ENCODE data around the gene PCDHB13.
"Not testable (repeated sequence)": the region's sequence is repeated elsewhere in the genome, so short reads cannot be mapped to it uniquely, and the experiment has no call there.

PCDHB13 gene

DNA sequence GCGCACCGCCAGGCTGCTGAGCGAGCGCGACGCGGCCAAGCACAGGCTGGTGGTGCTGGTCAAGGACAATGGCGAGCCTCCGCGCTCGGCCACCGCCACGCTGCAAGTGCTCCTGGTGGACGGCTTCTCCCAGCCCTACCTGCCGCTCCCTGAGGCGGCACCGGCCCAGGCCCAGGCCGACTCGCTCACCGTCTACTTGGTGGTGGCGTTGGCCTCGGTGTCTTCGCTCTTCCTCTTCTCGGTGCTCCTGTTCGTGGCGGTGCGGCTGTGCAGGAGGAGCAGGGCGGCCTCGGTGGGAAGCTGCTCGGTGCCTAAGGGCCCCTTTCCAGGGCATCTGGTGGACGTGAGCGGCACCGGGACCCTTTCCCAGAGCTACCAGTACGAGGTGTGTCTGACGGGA lies 12.1 kb upstream of the PCDHB13 start:
- DNase-seq (ENCODE audit: low read depth): not testable (repeated sequence)

DNA sequence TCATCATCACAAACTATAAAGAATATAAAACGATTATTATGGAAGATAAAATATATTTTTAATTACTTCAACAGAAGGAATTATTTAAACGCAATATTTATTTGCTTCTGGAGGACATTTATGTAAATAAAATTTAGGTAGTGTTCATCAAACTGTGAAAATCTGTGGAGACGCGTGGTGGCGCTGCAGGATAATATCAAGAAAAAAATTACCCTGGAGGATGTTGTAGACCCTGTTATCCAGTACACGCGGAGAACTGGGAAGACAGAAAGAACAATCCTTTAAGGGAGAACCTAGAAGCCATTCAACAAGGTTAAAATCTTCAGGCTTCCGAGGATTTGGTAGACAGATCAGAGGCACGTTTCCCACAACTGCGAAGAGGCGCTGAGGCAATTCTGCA lies 5.2 kb upstream of the PCDHB13 start, which contains the start of gene PCDHB12:
Gene PCDHB12, plus strand, starts transcription at position 242 of the 400 bp plus-strand sequence. CDS start 189 bp downstream, outside the sequence.
- no peak for DNase-seq (ENCODE audit: low read depth)

DNA sequence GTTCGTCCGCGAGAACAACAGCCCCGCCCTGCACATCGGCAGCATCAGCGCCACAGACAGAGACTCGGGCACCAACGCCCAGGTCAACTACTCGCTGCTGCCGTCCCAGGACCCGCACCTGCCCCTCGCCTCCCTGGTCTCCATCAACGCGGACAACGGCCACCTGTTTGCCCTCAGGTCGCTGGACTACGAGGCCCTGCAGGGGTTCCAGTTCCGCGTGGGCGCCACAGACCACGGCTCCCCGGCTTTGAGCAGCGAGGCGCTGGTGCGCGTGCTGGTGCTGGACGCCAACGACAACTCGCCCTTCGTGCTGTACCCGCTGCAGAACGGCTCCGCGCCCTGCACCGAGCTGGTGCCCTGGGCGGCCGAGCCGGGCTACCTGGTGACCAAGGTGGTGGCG lies 3.4 kb upstream of the PCDHB13 start:
- DNase-seq (ENCODE audit: low read depth): not testable (repeated sequence)

DNA sequence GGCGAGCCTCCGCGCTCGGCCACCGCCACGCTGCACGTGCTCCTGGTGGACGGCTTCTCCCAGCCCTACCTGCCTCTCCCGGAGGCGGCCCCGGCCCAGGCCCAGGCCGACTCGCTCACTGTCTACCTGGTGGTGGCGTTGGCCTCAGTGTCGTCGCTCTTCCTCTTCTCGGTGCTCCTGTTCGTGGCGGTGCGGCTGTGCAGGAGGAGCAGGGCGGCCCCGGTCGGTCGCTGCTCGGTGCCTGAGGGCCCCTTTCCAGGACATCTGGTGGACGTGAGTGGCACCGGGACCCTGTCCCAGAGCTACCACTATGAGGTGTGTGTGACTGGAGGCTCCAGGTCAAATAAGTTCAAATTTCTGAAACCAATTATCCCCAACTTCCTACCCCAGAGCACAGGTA lies 2.9 kb upstream of the PCDHB13 start:
- DNase-seq (ENCODE audit: low read depth): not testable (repeated sequence)

DNA sequence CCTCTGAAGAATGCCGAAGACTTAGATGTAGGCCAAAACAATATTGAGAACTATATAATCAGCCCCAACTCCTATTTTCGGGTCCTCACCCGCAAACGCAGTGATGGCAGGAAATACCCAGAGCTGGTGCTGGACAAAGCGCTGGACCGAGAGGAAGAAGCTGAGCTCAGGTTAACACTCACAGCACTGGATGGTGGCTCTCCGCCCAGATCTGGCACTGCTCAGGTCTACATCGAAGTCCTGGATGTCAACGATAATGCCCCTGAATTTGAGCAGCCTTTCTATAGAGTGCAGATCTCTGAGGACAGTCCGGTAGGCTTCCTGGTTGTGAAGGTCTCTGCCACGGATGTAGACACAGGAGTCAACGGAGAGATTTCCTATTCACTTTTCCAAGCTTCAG lies 864 bp downstream of the PCDHB13 start:
- DNase-seq (ENCODE audit: low read depth): not testable (repeated sequence)

DNA sequence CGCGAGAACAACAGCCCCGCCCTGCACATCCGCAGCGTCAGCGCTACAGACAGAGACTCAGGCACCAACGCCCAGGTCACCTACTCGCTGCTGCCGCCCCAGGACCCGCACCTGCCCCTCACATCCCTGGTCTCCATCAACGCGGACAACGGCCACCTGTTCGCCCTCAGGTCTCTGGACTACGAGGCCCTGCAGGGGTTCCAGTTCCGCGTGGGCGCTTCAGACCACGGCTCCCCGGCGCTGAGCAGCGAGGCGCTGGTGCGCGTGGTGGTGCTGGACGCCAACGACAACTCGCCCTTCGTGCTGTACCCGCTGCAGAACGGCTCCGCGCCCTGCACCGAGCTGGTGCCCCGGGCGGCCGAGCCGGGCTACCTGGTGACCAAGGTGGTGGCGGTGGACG lies 1.8 kb downstream of the PCDHB13 start:
- not testable (repeated sequence) for DNase-seq (ENCODE audit: low read depth)

DNA sequence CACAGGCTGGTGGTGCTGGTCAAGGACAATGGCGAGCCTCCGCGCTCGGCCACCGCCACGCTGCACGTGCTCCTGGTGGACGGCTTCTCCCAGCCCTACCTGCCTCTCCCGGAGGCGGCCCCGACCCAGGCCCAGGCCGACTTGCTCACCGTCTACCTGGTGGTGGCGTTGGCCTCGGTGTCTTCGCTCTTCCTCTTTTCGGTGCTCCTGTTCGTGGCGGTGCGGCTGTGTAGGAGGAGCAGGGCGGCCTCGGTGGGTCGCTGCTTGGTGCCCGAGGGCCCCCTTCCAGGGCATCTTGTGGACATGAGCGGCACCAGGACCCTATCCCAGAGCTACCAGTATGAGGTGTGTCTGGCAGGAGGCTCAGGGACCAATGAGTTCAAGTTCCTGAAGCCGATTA lies 2.3 kb downstream of the PCDHB13 start:
- DNase-seq (ENCODE audit: low read depth): not testable (repeated sequence)

DNA sequence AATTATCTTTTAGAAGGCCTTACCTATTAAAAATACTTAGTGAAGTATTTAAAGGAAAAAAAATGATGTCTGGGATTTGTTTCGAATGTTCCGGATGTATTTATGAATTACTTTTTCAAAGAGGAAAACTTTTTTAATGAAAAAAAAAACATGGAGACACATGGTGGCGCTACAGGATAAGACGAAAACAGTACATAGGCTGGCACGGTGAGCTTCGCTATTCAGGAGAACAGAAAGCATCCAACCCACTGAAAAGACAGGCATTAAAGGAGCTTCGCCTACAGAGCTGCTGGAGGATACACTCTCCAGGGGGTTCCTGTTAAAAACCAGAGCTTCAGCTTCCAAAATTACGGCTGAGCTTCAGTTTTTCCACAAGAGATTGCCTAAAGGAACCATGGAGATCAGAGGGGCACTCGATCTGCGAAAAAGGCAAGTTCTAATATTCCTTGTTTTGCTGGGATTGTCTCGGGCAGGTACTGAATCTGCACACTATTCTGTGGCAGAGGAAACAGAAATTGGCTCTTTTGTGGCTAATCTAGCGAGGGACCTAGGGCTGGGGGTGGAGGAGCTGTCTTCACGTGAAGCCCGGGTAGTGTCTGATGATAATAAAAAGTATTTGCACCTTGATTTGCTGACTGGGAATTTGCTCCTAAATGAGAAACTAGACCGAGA lies 9.5 kb downstream of the PCDHB13 start, which contains the start of gene PCDHB14:
Gene PCDHB14, plus strand, starts transcription at position 232 of the 672 bp plus-strand sequence. Its CDS starts 163 bp downstream, at position 395.
- DNase-seq (ENCODE audit: low read depth): no peak

DNA sequence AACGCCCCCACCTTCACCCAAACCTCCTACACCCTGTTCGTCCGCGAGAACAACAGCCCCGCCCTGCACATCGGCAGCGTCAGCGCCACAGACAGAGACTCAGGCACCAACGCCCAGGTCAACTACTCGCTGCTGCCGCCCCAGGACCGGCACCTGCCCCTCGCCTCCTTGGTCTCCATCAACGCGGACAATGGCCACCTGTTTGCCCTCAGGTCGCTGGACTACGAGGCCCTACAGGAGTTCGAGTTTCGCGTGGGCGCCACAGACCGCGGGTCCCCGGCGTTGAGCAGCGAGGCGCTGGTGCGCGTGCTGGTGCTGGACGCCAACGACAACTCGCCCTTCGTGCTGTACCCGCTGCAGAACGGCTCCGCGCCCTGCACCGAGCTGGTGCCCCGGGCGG lies 11.1 kb downstream of the PCDHB13 start:
- DNase-seq (ENCODE audit: low read depth): not testable (repeated sequence)

DNA sequence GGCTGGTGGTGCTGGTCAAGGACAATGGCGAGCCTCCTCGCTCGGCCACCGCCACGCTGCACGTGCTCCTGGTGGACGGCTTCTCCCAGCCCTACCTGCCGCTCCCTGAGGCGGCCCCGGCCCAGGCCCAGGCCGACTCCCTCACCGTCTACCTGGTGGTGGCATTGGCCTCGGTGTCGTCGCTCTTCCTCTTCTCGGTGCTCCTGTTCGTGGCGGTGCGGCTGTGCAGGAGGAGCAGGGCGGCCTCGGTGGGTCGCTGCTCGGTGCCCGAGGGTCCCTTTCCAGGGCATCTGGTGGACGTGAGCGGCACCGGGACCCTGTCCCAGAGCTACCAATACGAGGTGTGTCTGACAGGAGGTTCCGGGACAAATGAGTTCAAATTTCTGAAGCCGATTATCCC lies 11.7 kb downstream of the PCDHB13 start:
- not testable (repeated sequence) for DNase-seq (ENCODE audit: low read depth)

DNA sequence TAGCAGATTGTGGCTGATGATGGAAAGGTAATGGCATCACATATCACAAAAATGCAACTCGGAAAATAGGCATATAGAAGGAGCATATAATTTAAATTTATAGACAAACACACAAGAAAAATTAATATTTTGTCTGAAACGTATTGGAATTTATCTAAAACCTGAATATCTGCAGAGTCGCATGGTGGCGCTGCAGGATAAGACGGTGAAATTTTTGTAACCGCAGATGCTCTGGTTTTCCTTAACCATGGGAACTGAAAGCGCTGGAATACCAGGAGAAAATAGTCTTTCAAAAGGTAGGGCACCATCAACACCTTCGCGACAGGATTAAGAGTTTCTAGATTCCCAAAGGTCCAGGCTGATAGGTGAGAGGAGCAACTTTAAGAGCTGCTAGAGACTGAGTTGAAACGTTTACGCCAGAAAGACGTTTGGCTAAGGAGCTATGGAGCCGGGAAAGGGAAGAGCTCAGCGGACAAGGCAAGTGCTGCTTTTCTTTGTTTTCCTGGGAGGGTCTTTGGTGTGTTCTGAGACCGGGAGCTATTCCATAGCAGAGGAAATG lies 20.5 kb downstream of the PCDHB13 start:
- DNase-seq (ENCODE audit: low read depth): no peak

DNA sequence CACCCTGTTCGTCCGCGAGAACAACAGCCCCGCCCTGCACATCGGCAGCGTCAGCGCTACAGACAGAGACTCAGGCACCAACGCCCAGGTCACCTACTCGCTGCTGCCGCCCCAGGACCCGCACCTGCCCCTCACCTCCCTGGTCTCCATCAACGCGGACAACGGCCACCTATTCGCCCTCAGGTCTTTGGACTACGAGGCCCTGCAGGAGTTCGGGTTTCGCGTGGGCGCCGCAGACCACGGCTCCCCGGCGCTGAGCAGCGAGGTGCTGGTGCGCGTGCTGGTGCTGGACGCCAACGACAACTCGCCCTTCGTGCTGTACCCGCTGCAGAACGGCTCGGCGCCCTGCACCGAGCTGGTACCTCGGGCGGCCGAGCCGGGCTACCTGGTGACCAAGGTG lies 22.2 kb downstream of the PCDHB13 start:
- not testable (repeated sequence) for DNase-seq (ENCODE audit: low read depth)

DNA sequence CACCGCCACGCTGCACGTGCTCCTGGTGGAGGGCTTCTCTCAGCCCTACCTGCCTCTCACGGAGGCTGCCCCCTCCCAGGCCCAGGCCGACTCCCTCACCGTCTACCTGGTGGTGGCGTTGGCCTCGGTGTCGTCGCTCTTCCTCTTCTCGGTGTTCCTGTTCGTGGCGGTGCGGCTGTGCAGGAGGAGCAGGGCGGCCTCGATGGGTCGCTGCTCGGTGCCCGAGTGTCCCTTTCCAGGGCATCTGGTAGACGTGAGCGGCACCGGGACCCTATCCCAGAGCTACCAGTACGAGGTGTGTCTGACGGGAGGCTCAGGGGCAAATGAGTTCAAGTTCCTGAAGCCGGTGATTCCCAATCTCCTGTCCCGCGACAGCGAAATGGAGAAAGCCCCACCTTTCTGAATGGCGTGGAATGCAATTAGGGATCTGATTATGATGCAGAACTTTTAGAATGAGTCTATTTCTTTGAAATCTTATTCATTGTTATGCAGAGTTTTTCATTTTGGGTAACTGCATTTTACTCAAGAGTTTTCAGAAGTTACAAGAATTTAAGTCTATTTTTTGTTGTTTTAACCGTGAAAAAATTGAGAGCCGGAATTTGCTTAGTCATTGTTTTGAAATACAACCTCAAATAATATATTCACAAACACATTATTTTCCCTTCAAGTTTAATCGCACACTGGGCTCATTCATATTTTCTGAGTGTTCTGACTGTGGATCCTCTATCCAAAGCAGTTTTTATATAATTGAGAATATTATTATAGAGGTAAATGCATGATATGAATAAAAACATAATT lies 23.0 kb downstream of the PCDHB13 start:
- no peak for DNase-seq (ENCODE audit: low read depth)

DNA sequence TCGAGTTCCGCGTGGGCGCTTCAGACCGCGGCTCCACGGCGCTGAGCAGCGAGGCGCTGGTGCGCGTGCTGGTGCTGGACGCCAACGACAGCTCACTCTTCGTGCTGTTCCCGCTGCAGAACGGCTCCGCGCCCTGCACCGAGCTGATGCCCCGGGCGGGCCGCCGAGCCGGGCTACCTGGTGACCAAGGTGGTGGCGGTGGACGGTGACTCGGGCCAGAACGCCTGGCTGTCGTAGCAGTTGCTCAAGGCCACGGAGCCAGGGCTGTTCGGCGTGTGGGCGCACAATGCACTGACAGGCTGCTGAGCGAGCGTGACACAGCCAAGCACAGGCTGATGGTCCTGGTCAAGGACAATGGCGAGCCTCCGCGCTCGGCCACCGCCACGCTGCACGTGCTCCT lies 27.8 kb downstream of the PCDHB13 start:
- DNase-seq (ENCODE audit: low read depth): no peak

DNA sequence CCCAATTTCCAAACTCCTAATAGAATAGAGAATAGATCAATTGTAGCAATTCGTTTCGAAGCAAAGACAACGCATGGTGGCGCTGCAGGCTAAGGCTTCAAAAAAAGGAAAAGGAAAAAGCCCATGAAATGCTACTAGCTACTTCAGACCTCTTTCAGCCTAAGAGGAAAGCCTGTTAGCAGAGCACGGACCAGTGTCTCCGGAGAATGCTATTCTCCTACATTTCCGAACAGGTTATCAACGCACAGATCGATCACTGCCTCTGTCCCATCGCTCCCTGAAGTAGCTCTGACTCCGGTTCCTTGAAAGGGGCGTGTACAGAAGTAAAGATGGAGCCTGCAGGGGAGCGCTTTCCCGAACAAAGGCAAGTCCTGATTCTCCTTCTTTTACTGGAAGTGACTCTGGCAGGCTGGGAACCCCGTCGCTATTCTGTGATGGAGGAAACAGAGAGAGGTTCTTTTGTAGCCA lies 31.6 kb downstream of the PCDHB13 start, which contains the start of gene PCDHB15:
Gene PCDHB15, plus strand, starts transcription at position 146 of the 468 bp plus-strand sequence. Its CDS starts 184 bp downstream, at position 330.
- no peak for DNase-seq (ENCODE audit: low read depth)

DNA sequence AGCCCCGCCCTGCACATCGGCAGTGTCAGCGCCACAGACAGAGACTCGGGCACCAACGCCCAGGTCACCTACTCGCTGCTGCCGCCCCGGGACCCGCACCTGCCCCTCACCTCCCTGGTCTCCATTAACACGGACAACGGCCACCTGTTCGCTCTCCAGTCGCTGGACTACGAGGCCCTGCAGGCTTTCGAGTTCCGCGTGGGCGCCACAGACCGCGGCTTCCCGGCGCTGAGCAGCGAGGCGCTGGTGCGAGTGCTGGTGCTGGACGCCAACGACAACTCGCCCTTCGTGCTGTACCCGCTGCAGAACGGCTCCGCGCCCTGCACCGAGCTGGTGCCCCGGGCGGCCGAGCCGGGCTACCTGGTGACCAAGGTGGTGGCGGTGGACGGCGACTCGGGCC lies 33.3 kb downstream of the PCDHB13 start:
- not testable (repeated sequence) for DNase-seq (ENCODE audit: low read depth)

DNA sequence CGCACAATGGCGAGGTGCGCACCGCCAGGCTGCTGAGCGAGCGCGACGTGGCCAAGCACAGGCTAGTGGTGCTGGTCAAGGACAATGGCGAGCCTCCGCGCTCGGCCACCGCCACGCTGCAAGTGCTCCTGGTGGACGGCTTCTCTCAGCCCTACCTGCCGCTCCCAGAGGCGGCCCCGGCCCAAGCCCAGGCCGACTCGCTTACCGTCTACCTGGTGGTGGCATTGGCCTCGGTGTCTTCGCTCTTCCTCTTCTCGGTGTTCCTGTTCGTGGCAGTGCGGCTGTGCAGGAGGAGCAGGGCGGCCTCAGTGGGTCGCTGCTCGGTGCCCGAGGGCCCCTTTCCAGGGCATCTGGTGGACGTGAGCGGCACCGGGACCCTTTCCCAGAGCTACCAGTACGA lies 33.7 kb downstream of the PCDHB13 start:
- DNase-seq (ENCODE audit: low read depth): not testable (repeated sequence)

DNA sequence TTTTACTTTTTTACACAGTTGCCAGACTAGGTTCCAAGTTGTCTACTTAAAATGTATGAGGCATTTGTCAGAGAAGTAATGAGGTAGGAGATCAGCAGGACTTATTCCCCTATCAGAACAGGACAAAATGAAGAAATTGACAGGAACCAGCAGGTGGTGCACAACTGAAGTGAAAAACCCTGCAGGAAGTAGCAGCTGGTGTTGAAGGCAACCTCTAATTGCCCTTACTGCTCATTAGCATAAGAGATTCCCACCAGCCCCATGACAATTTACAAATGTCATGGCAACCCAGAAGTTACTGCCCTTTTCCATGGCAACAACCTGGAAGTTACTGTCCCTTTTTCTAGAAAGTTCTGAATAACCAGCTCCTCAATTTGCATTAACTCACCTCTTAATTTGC lies 36.9 kb downstream of the PCDHB13 start:
- no peak for DNase-seq (ENCODE audit: low read depth)

DNA sequence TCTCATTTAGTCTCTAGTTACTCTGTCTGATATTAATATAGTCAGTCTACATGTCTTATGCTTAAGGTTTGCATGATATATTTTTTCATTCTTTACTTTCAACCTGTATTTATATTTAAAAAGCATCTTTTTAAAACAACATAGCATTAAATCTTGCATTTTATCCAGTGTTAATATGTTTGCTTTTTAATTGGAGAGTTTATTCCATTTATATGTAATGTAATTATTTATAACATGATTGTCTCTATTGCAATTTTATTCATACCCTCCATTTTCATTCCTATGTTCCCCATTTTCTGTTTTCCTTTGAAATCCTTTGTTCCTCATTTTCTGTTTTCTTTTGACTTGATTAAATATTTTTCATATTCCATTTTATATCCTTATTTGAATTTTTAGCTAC lies 44.7 kb downstream of the PCDHB13 start:
- DNase-seq (ENCODE audit: low read depth): no peak

DNA sequence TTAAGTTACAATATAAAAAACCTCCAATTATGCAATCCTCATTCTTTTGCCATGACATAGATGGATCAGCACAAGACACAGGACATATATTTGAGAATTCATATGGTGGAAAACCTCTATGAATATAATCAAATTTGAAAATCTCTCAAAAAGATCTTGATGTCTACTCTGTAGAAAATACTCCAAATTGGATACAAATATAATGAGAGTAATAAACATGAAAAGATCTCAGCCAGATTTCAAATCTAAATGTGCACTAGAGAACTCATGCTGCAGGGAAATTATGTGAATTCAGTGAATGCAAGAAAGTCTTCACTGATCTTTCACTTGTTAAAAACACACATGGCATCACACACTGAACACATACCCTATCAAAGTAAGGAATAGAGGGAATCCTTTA lies 45.2 kb downstream of the PCDHB13 start:
- DNase-seq (ENCODE audit: low read depth): no peak

DNA sequence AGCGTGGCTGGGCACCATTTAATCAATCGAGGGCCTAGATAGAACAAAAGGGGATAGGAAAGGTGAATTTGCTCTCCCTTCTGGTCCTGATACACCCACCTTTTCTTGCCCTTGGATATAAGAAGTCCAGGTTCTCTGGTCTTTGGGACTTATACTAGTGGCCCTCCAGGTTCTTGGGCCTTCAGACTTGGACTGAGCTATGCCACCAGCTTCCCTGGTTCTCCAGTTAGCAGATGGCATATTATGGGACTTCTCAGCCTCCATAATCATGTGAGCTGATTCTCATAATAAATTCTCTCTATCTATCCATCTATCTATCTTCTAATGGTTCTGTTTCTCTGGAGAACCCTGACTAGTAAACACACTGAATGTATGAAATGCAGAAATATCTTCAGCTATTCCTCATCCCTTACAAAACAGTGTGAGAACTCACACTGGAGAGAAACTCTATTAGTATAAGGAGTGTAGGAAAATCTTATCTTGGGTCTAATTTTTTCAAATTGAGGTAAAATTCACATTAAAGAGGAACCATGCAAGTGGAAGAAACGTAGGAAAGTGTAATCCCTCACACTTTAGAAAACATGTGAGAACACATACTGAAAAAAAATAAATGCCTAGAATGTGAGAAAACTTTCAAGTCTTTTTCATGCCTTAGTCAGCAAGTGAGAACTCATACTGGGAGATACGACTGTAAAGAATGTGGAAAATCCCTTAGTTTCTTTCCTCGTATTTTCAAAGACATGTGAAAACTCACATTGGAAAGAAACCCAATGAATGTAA lies 46.9 kb downstream of the PCDHB13 start:
- no peak for DNase-seq (ENCODE audit: low read depth)

DNA sequence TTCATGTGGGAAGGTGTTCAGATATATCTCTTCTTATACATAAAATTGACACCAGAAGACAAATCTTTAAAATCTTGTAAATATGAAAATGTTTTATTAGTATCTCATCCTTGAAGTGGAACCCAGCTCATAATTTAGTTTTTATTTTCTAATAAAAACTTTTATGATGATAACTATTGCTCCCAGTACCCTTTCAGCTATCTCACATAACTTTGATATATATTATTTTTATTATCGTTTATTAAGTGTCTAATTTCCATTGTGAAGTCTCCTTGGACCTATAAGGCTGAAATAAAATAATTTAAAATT lies 47.5 kb downstream of the PCDHB13 start:
- no peak for DNase-seq (ENCODE audit: low read depth)
